DMS153 (cell line): Measurements from ENCODE around the gene TSC2.
A peak's percentile ranks its signal among the peaks of the same experiment; 100 is the strongest.
"Not testable (repeated sequence)": the region's sequence is repeated elsewhere in the genome, so short reads cannot be mapped to it uniquely, and the experiment has no call there.

Experiments used
- DNase-seq: peaks from one replicate; lab custom pipeline; 2025; lab: John Stamatoyannopoulos, UW

The TSC2 gene

GRCh38 chr16:2031081-2031577, 16.7 kb upstream of the TSC2 start:
- no peak for DNase-seq

DNA sequence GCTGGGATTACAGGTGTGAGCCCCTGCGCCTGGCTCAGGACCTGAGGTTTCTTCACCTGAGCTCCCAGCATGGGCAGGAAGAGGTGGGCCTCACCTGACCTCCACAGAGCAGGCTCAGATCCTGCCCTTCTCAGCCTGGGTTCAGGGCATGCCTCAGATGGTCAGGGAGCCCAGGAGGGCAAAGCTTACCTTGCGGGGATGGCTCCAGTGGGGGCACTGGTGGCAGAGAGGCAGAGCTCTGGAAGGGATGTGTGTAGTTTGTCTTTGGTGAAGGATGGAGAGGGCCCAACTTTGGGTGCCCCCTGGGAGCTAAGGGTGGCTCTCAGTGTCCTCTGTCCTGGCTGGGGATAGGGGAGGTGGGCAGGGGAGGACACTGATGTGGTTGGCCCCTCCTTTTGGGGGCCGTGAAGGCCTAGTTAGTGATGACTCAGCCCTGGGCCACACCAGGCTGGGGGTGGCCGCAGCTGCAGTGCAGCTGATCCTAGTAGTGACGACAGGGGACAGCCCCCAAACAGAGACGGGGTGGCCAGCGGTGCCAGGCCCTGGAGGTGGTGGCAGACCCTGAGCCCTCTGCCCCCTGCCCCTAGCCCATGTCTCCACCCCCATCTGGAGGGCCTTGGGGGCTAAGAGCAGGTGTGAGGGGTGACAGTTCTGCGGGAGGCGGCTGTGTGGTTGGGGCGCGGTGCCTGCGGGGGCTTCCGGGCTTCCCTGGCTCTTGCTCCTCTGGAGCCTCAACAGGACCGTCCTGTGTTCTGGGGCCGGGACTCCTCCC, 15.3 kb upstream of the TSC2 start:
- DNase-seq, result no peak

GRCh38 chr16:2033057-2033908, 14.5 kb upstream of the TSC2 start:
- no peak for DNase-seq

DNA sequence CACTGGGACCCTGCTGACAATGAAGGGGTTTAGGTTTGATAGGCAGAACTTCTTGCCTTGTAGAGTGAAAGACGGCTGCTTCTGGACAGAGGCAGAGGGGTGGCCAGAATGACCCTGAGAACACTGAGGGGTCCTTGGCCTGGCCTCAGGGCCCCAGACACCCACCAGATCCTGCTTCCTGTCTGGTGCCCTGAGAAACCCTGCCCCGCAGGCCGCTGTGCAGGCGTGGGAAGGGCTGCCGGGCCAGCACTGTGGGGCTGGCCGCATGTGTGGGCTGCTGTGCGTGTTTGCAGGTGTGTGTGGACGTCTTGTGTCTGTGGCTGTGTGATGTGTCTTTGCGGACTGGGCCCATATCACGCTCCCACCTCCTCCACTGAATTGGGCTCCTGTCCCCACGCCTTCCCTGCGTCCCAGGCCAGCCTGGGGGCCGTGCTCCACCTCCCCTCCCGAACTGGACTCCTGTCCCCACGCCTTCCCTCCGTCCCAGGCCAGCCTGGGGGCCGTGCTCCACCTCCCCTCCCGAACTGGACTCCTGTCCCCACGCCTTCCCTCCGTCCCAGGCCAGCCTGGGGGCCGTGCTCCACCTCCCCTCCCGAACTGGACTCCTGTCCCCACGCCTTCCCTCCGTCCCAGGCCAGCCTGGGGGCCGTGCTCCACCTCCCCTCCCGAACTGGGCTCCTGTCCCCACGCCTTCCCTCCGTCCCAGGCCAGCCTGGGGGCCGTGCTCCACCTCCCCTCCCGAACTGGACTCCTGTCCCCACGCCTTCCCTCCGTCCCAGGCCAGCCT, 13.7 kb upstream of the TSC2 start:
- not testable (repeated sequence) for DNase-seq

DNA sequence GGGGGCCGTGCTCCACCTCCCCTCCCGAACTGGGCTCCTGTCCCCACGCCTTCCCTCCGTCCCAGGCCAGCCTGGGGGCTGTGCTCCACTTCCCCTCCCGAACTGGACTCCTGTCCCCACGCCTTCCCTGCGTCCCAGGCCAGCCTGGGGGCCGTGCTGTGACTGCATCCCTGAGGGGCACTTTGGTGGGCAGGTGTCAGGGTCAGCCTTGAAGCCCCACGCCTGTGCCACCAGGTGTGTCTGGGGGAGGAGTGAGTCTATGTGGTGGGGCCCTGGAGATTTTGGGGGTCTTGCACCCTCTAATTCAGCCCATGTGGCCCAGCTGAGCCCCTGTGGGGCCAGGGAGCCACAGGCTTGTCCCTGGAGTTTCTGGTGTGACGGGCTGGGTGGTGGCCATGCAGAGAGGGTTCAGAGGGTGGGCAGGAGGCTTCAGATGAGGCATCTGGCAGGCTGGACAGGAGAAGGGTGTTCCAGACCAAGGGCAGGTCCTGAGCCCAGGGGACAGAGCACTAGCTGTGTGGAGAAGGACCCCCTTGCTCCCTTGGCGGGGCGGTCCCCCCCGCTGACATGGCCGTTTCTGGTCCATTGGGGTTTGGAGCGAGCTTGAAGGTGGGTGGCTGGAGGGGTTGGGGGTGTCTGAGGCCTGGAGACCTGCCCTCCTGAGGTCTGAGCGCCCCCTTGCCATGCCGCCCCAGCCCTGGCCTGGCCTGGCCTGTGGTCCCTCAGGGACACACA, 12.9 kb upstream of the TSC2 start:
- DNase-seq, result no peak

- peak; percentile 31 for DNase-seq
Observed at GRCh38 chr16:2035431-2036199, 12.2 kb upstream of the TSC2 start.

GRCh38 chr16:2036200-2036966, 11.4 kb upstream of the TSC2 start:
- no peak for DNase-seq

GRCh38 chr16:2037115-2037514, 10.7 kb upstream of the TSC2 start:
- DNase-seq, result no peak

DNA sequence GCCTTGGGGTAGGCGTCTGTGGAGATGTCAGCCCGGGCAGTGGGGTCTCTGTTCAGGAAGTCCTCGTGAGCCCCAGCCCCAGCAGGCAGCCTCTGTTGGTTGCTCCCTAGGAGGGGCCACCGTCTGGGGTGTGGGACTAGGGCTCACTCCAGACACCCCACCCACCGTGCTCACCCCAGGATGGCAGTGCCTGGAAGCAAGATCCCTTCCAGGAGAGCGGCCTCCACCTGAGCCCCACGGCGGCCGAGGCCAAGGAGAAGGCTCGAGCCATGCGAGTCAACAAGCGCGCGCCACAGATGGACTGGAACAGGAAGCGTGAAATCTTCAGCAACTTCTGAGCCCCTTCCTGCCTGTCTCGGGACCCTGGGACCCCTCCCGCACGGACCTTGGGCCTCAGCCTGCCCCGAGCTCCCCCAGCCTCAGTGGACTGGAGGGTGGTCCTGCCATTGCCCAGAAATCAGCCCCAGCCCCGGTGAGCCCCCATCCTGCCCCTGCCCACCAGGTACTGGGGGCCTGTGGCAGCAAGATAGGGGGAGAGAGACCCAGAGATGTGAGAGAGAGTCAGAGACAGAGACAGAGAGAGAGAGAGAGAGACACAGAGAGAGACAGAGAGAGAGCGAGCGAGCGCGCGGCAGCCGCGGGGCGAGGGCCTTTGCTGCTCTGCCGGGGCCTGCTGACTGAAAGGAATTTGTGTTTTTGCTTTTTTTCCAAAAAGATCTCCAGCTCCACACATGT, 10.0 kb upstream of the TSC2 start:
- DNase-seq, result no peak

GRCh38 chr16:2038382-2039231, 9.2 kb upstream of the TSC2 start:
- no peak for DNase-seq

- DNase-seq, result peak; percentile 79
Observed at GRCh38 chr16:2039274-2040031, 8.3 kb upstream of the TSC2 start.

- no peak for DNase-seq
Observed at GRCh38 chr16:2040041-2040786, 7.6 kb upstream of the TSC2 start.

GRCh38 chr16:2040787-2041522, 6.8 kb upstream of the TSC2 start:
- DNase-seq, result peak; percentile 48

DNA sequence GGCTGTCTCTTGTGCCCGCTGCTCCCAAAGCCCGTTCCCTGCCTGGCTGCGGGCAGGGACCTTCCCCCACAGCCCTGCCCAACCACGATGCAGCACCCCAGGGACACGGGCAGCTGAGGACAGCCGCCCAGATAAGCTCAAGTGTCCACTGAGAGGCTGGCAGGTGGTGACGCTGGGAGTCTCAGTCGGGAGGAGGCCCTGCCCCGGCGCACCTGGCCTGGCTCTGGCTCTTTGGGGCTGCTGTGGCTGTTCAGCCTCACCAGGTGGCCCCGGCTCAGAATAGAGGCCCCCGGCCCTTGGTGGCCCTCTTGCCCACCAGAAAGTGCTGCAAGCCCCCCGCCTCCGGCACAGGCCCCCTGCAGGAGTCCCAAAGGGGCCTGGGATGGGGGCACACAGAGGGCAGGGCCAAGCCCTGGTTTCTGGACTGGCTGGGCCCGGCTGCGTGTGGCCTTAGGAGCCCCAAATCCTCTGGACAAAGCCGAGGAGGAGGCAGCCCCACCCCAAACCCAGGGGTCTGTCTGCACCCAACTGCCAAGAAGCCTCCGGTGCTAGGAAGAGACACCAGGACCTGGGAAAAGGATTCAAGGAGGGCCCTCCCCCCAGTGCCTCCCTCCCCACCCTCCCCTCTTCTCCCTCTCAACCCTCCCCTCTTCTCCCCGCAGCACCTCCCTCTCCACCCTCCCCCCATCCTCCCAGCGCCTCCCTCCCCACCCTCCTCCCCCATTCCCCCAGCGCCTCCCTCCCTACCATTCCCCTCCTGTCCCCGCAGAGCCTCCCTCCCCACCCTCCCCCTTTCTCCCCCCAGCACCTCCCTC, 5.4 kb upstream of the TSC2 start:
- peak; percentile 92 for DNase-seq

GRCh38 chr16:2042986-2043666, 4.7 kb upstream of the TSC2 start:
- DNase-seq, result peak; percentile 87
